ENCODE results near the gene NEUROD6. TPM values are rescaled to one million over a fixed set of nuclear protein-coding genes. Genes with fewer than 3 reads are reported as not detected.

Gene NEUROD6
- total RNA-seq, 4 donors from 2014 or later, result not detected

DNA sequence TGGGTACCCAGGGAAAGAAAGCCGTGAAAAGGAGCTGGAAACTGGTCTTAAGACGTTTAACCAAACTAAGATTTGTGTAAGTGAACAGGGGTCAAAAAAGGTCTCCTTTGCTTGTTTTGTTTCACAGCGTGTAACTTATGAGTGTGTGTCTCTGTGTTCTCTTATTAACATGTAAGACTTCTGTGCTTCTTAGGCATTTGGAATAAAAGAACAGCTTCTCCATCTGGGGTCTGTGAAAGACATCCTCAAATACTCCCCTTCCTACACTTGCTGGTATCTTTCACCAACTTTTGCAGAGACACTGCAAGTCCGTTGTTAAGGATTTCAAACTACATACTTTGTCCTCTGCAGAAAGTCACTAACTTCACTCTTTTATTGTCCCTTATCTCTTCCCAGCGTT, 615 bp upstream of the NEUROD6 start:
- in situ Hi-C loops (cut with MboI; ENCODE audit: low sequenced_read_pairs in 4 of 4), result no loop called here
- no peaks in the 10 kb centered on the region for H3K4me1 ChIP-seq
- no peaks in the 10 kb centered on the region for H3K36me3 ChIP-seq
- DNase-seq (no peak), ATAC-seq (no peak)
- H3K9me3 ChIP-seq, result no peaks in the 10 kb centered on the region
- no peak overlapping the region for H3K27ac ChIP-seq
- intact Hi-C loops (cut with DNase I; ENCODE audit: low total_unique reads), result no loop called here
- peaks cover 15 to 25% (median 15%) of the 10 kb centered on the region in 3 donors for H3K27me3 ChIP-seq
- no peak overlapping the region for H3K4me3 ChIP-seq
- TF ChIP-seq, protein P1, sequence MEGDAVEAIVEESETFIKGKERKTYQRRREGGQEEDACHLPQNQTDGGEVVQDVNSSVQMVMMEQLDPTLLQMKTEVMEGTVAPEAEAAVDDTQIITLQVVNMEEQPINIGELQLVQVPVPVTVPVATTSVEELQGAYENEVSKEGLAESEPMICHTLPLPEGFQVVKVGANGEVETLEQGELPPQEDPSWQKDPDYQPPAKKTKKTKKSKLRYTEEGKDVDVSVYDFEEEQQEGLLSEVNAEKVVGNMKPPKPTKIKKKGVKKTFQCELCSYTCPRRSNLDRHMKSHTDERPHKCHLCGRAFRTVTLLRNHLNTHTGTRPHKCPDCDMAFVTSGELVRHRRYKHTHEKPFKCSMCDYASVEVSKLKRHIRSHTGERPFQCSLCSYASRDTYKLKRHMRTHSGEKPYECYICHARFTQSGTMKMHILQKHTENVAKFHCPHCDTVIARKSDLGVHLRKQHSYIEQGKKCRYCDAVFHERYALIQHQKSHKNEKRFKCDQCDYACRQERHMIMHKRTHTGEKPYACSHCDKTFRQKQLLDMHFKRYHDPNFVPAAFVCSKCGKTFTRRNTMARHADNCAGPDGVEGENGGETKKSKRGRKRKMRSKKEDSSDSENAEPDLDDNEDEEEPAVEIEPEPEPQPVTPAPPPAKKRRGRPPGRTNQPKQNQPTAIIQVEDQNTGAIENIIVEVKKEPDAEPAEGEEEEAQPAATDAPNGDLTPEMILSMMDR (IDR thresholded peaks at IDR 0.05 in 4 of 5, conservative IDR thresholded peaks at IDR 0.05 in 1 of 5), result no peak
- no peak for TF ChIP-seq POLR2A (IDR thresholded peaks at IDR 0.05)

DNA sequence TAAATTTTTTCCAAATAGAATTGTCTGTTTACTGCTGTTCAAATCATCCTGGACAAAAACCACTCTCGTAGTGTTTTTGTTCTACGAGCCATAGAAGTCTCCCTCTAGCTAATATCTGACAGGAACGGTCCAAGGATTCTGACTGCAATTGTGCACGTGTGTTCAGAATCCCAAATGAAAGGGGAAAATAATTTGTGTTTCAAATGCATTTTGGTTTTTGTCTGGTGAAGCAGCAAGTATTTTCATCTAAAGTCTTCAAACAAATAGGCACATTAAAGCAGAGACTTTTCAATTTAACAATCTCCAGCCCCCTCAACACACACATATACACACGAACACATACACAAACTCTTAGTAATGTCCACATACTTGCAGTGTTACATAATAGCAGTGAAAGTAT, 475 bp downstream of the NEUROD6 start:
- Histone ChIP-seq H3K4me3 (no peak overlapping the region), H3K36me3 (no peaks in the 10 kb centered on the region), H3K4me1 (no peaks in the 10 kb centered on the region), H3K27me3 (peaks cover 15 to 32% (median 20%) of the 10 kb centered on the region in 3 donors), H3K27ac (no peak overlapping the region), H3K9me3 (no peaks in the 10 kb centered on the region)
- in situ Hi-C loops (cut with MboI; ENCODE audit: low sequenced_read_pairs in 4 of 4), result no loop called here
- ATAC-seq (no peak), DNase-seq (no peak)
- TF ChIP-seq POLR2A (IDR thresholded peaks at IDR 0.05), result no peak
- TF ChIP-seq, protein P1 (IDR thresholded peaks at IDR 0.05 in 4 of 5, conservative IDR thresholded peaks at IDR 0.05 in 1 of 5), result no peak
- intact Hi-C loops (cut with DNase I; ENCODE audit: low total_unique reads), result no loop called here

DNA sequence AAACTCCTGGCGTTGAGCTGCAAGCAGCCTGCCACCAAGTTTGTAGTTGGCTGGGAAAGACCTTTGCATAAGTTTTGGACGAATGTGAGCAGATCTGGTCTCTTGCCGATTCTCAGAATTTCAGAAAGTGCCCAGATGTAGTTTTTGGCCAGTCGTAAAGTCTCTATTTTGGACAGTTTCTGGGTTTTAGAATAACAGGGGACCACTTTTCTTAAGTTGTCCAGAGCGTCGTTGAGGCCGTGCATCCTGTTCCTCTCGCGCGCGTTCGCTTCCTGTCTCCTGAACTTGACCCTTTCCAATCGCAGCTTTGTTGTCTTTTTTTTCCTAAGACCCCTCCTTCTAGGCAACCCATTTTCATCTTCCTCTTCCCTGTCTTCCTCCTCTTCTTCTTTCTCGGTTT, 1.8 kb downstream of the NEUROD6 start:
- Histone ChIP-seq H3K9me3 (no peaks in the 10 kb centered on the region), H3K36me3 (no peaks in the 10 kb centered on the region), H3K27me3 (peaks cover 15 to 32% (median 20%) of the 10 kb centered on the region in 3 donors), H3K27ac (no peak overlapping the region), H3K4me1 (no peaks in the 10 kb centered on the region), H3K4me3 (no peak overlapping the region)
- in situ Hi-C loops (cut with MboI; ENCODE audit: low sequenced_read_pairs in 4 of 4), result no loop called here
- intact Hi-C loops (cut with DNase I; ENCODE audit: low total_unique reads), result no loop called here
- TF ChIP-seq, protein P1 (IDR thresholded peaks at IDR 0.05 in 4 of 5, conservative IDR thresholded peaks at IDR 0.05 in 1 of 5), result no peak
- TF ChIP-seq POLR2A (IDR thresholded peaks at IDR 0.05), result no peak
- ATAC-seq, result no peak
- no peak for DNase-seq

DNA sequence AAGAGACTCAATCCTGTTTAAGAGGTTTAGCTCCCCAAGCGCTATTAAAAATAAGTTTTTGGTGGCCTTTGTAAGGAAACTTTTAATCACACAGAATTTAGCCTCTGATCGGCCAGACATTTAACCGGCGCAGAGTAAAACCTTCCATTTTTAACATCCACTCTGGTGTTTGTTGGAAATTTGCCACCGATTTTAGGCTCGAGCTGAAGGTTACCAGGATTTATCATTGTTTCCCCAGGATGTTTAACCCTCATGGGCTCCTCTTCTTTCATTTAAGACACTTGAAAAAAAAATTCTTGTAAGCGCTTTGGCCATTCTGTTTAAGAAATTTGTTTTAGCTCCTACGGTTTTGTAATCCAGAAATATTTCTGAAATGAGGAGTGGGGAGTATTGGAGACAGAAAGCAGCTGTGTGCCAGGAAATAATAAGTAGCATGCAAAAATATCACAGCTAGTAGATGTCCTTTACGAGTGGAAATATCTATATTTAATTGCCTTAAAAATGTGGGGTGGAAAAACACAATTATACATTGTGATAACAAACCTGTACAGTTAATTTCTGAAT, 3.4 kb downstream of the NEUROD6 start:
- no peaks in the 10 kb centered on the region for H3K4me1 ChIP-seq
- TF ChIP-seq, protein P1 (IDR thresholded peaks at IDR 0.05 in 4 of 5, conservative IDR thresholded peaks at IDR 0.05 in 1 of 5), result no peak
- no peak for TF ChIP-seq POLR2A (IDR thresholded peaks at IDR 0.05)
- H3K27ac ChIP-seq, result no peak overlapping the region
- intact Hi-C loops (cut with DNase I; ENCODE audit: low total_unique reads) (no loop called here), in situ Hi-C loops (cut with MboI; ENCODE audit: low sequenced_read_pairs in 4 of 4) (no loop called here)
- ATAC-seq (no peak), DNase-seq (no peak)
- H3K9me3 ChIP-seq, result no peaks in the 10 kb centered on the region
- H3K4me3 ChIP-seq, result no peak overlapping the region
- no peaks in the 10 kb centered on the region for H3K36me3 ChIP-seq
- H3K27me3 ChIP-seq, result peaks cover 15 to 32% (median 20%) of the 10 kb centered on the region in 3 donors

Measured in gastrocnemius medialis (tissue), 4 donors.